Glomerular endothelial cell (primary cell): ENCODE results near the gene PAOX. TPM values are rescaled to one million over a fixed set of nuclear protein-coding genes. Genes with fewer than 3 reads are reported as not detected.
"Not testable (repeated sequence)": the region's sequence is repeated elsewhere in the genome, so short reads cannot be mapped to it uniquely, and the experiment has no call there.

Experiments used
- DNase-seq: peaks from one replicate; pipeline ENCODE4 v3.0.0-alpha.2; 2011; ENCODE audit warnings: low read depth, low spot score; ENCODE audit errors: extremely low read depth
- total RNA-seq: library from RNA; depleted of rRNA; stranded (reverse); fragments of >200 nt; gene quantifications from 2 replicates; pipeline ENCODE4 v1.2.3, GENCODE V29; 2015

The PAOX gene
- total RNA-seq, 1 donor from 2014 or later, result 7.9 TPM

DNA sequence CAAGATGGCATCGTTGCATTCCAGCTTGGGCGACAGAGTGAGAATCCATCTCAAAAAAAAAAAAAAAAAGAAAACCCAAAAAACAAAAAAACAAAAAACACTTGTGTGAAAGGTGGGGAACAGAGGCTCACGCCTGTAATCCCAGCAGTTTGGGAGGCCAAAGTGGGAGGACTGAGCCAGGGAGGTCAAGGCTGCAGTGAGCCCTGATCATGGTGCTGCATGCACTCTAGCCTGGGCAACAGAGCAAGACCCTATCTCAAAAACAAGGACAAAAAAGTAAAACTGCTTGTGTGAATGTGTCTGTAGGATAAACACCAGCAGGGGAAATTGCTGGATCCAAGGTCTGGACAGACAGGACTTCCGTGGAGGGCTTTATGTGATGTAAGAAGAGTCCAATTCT is 4.5 kb downstream of the PAOX start:
- DNase-seq, result no peak

- DNase-seq, result no peak
These were observed 5.0 kb downstream of the PAOX start for GRCh38 chr10:133384071-133384470.

DNA sequence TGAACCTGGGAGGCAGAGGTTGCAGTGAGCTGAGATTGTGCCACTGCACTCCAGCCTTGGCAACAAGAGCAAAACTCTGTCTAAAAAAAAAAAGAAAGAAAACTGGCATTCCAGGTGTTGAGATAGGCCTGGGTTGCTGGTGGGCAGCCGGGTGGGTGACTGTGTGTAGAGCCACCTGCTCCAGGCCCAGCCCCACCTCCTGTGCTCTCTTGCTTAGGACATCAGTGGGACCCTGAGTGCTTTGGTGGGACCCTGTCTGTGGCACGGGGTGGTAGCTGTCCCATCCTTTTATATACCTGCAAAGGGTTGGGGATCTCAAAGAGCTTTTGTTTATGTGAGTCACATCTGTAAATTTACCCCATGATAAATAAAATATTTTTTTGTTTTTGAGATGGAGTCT is 6.2 kb downstream of the PAOX start:
- DNase-seq, result no peak

GRCh38 chr10:133386951-133387350 is 7.9 kb downstream of the PAOX start:
- not testable (repeated sequence) for DNase-seq

GRCh38 chr10:133388236-133388972 is 9.3 kb downstream of the PAOX start:
- DNase-seq, result no peak

GRCh38 chr10:133388973-133389818 is 10.1 kb downstream of the PAOX start:
- no peak for DNase-seq

DNA sequence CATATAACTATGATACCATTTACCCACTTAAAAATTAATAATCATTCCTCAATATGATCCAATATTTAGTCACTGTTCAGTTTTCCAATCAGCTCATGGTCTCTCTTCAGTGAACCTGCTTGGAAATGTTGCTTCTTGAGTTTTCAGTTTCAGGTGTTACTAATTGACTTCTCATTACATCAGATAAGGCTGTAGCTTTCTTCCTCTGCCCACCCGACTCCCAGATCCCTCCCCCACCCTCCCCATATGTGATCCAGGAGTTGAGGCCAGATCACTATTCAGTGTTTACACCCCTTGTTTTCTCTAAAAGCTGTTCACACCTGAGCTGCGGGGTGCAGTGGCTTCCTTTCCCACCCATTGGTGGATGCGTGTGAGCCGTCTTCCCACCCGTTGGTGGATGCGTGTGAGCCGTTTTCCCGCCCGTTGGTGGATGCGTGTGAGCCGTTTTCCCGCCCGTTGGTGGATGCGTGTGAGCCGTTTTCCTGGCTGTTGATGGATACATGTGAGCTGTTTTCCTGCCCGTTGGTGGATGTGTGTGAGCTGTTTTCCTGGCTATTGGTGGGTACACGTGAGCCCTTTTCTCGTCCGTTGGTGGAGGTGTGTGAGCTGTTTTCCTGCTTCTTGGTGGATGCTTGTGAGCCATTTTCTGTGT is 11.7 kb downstream of the PAOX start:
- DNase-seq, result no peak

DNA sequence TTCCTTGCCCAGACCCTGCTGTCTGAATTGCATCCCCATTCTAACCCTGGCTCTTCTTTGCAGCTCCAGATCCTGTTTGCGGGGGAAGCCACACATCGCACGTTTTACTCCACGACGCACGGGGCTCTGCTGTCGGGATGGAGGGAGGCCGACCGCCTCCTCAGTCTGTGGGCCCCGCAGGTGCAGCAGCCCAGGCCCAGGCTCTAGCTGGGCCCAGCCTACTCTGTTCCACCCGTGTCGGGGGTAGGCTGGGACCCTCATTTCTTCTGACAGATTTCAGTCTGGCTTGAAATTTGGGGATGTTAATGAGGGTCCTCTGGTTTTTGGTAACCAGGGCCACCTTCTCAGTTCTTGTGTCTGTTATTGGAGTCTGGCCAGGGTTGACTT is 12.2 kb downstream of the PAOX start:
- DNase-seq, result no peak

GRCh38 chr10:133391761-133392518 is 12.9 kb downstream of the PAOX start:
- no peak for DNase-seq

GRCh38 chr10:133393401-133394063 is 14.5 kb downstream of the PAOX start:
- no peak for DNase-seq

DNA sequence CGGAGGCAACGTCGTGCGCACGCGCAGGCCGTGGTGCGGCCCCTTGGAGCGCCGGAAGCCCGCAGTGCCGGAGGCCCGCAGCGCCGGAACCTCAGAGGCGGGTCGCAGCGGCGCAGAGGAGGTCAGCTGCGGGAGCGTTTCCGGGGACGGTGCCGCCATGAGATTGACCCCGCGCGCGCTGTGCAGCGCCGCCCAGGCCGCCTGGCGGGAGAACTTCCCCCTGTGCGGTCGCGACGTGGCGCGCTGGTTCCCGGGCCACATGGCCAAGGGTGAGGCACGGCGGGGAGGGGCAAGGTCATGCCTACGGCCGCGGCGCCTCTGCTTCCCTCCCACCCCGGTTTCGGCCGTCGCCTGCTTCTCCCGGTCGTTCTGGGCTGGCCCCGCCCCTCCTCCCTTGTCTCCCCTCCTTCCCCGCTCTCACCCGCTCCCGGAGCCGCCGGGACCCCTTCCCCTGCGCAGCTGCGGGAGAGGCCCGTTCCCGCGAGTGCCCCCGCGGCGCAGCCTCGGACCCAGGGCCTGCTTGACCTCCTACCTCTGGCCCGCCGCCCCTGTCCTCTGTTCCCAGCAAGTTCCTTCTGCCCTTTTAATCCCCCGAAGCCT is 15.1 kb downstream of the PAOX start, which contains the start of gene MTG1:
Gene MTG1 (plus strand): TSS at position 94 of the 600 bp plus-strand sequence. CDS start 64 bp downstream, at position 158.
- DNase-seq, result no peak

DNA sequence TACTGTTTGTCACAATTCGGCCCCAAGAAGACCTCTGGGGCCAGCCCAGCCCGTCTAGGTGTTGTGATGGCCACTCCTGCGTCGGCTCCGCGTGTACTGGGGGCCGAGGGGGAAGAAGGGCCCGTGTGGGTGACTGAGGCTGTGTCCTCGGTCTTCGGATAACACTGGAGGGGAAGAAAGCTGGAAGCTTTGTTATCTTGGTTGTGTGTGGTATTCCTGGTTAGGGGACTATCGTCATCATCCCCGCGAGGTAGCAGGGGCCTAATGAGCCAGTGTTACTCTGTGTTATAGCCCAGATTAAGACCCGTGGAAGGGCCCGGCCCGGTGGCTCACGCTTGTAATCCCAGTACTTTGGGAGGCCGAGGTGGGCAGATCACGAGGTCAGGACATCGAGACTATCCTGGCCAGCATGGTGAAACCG is 15.7 kb downstream of the PAOX start:
- DNase-seq, result no peak

- DNase-seq, result no peak
These were observed 17.1 kb downstream of the PAOX start for GRCh38 chr10:133396035-133396624.

GRCh38 chr10:133397938-133398337 is 18.9 kb downstream of the PAOX start:
- DNase-seq, result no peak

DNA sequence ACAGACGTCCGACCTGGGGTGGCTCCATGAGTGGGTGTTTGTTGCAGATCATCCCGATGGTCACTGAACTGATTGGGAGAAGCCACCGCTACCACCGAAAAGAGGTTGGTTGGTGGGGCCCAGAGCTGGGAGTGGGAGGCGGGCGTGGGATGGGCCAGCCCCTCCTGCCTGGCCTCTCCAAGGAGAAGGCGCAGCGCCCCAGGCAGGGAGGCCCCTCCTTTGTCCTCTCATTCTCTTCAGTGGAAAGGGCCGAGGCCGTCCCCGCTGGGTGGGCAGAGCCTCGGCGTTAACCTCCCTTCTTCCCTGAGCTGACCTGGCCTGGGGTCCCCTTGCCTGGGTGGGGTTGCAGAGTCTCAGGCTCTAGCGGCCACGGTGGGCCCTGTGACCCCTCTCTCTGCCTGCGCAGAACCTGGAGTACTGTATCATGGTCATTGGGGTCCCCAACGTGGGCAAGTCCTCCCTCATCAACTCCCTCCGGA is 20.1 kb downstream of the PAOX start:
- no peak for DNase-seq

GRCh38 chr10:133400624-133401424 is 21.8 kb downstream of the PAOX start:
- DNase-seq, result no peak

DNA sequence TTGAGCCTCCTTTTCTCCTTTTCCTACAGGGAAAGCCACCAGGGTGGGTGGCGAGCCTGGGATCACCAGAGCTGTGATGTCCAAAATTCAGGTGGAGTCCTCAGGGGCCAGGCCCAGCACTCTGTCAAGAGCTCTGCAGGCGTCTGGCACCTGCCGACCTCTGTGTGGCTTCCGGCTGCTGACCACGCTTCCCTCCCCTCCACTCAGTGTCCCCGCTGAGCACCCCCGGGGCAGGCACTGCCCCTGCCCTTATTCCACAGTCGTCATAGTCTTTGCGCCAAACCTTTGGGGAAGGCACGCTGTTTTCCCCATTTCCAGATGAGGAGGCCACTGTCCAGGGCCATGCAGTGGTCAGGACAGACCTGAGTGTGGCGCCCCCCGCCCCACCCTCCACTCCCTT is 22.4 kb downstream of the PAOX start:
- DNase-seq, result no peak

GRCh38 chr10:133401981-133402725 is 23.1 kb downstream of the PAOX start:
- DNase-seq, result no peak
